GM18507 (cell line): Measurements from ENCODE around the gene ENTREP3.
A peak's percentile ranks its signal among the peaks of the same experiment; 100 is the strongest.

Source experiments
- DNase-seq: peaks from one replicate; pipeline ENCODE4 v3.0.0; 2011; ENCODE audit warnings: low read depth; ENCODE audit not compliant: insufficient read length; ENCODE audit errors: extremely low spot score
- FAIRE-seq: peaks from 2 replicates; lab custom pipeline; 2011; peaks lifted over from hg19 to GRCh38; lab: Jason Lieb, UNC

The ENTREP3 gene

DNA sequence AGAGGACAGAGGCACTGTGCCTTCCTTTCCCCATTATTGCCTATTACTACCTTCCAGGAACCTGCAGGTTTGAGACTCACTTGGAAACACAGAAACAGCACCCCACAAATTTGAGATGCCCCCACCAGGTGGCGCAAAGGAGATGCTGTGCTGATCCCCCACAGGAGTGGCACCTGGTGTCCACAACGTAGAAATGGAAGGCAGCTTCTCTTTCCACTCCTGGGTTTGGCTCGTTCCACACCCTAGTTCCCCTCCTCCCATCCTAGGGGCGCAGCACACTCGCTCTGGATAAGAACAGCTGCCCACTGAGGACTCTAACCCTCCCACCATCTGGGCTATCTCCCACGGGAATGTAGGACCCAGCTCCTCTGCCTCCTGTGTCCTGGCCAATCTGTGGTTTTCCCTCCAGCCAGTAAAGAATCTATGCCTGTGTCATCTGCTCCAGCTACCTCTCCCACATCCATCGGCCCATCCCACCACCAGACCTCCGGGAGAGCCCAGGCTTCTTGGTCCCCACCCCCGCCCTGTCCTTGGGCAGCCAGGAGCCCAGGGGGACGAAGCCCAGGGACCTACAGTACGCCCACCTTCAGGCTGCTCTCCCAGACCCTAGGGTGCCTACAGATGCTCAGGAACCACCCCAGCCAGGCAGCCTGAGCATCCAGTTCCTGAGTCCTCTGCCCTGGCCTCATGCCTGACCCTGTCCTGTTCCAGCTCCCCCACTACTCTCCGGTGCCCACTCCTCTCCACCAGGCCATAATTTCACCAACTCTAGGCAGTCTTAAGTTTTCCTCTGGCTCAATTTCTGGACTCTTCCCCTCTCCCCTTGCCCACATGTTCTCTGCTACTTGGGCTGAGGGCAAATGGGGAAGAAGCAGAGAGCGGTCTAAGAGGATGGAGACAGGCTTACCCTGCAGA is 48.1 kb downstream of the ENTREP3 start:
- FAIRE-seq (peak; percentile 88), DNase-seq (no peak)

DNA sequence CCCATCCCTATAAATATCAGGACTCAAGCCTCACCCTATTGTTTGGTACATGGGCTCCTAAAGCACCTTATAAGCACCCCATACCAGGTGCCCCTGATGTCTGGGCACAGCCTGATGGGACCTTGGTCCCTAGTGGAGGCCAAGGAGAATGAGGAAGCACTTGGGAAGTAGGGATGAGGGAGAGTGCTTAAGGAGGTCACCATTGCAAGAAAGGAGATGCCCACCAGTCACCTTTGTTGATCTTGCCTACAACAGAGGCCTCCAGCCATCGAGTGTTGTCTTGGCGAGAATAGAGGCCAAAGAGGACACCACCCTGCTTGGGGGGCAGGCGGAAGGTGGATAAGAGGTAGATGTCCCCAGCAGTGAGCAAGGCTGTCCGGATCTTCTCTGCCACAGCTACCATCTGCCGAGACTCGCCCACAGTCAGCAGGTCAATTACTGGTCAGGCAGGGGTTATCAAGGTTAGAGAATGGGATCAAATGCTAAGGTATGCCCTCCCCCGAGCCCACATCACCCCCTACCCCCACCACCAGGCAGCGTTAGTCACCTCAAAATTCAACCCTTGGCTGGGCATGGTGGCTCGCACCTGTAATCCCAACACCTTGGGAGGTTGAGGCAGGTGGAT is 49.2 kb downstream of the ENTREP3 start:
- DNase-seq (no peak), FAIRE-seq (no peak)

GRCh38 chr1:155205035-155205434 is 50.2 kb downstream of the ENTREP3 start:
- no peak for FAIRE-seq
- no peak for DNase-seq

DNA sequence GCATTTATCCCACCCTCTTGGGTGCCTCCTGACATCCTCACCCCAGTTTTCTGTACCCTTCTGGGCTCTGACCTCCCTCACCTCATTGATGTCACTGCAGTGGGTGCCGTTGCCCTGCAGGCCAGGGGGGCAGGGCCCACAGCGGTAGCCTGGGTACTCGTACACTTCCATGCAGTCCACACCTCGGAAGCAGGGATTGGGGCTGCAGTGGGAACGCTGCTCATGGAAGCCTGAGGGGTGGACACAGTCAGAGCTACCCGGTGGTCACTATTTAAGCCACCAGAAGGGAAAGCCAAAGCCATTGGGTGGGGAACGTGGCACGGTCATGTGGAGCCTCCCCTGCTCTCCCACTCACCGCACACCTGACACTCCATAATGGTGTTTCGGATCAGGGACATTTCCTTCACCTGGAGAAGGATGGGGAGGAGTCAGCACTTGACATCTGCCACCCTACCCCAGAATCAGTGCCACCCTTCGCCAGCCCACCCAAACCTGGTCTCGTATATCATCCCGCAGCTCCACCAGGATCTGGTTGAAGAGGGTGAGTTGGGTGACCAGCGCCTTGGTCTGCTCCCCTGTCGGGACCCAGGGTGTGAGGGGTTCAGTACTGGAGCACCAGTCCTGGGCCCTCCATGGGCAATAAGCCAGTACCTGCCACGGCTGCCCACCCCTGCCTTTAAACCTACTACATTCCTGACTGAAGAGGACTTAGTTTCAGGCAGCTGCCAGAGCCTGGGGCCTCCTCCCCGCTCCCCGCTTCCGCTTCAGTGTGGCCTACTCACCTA is 52.4 kb downstream of the ENTREP3 start:
- DNase-seq (no peak), FAIRE-seq (no peak)

GRCh38 chr1:155202198-155202597 is 53.1 kb downstream of the ENTREP3 start:
- DNase-seq (no peak), FAIRE-seq (no peak)

- DNase-seq: no peak
- no peak for FAIRE-seq
These were observed 54.4 kb downstream of the ENTREP3 start for GRCh38 chr1:155200920-155201319.

DNA sequence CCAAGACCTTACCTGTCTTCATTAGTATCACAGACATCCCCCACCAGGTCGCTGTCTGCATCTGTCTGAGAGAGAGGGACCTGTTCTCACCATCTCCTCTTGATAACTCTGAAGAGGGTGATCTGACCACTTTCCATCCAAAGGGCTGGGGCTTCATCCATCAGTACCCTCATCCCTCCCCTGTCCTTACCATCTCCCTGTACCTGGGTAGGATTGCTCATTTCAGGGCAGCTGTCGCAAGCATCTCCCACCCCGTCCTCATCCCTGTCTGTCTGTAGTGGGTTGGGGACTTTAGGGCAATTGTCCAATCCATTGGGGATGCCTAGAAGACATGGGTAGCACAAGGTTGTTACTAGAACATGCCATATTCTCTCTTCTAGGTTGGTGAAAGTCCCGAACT is 55.5 kb downstream of the ENTREP3 start:
- FAIRE-seq (no peak), DNase-seq (no peak)

GRCh38 chr1:155198547-155198906 is 56.8 kb downstream of the ENTREP3 start:
- no peak for FAIRE-seq
- no peak for DNase-seq

DNA sequence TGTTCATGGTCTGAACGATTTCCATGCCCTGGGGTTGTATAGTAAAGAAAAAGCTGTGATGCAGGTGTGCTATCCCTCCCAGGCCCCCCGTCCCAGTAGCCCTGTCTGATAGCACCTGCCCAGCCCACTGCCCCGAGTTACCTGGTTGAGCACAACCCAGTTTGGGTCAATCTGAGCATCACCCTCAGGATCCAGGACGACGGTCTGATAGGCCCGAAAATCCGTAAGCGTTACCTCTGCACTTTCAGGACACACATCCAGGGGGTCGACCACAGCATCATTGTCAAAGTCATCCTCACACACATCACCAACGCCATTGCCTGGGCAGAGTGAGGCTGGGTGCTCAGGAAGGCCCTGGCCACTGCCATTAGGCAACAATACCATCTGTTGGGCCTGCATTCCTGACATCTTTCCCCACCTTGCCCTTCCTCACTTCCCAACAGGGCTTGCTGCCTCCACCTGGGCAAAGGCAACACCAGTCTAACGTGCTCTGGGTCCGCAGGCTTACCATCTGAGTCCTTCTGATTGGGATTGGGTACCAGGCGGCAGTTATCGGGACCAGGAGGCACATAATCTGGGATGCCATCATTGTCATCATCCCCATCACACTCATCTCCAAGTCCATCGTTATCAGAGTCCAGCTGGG is 57.3 kb downstream of the ENTREP3 start:
- DNase-seq: no peak
- FAIRE-seq: no peak
